ENCODE data around the gene RPL19.
"Not testable (repeated sequence)": the region's sequence is repeated elsewhere in the genome, so short reads cannot be mapped to it uniquely, and the experiment has no call there.

Gene RPL19

DNA sequence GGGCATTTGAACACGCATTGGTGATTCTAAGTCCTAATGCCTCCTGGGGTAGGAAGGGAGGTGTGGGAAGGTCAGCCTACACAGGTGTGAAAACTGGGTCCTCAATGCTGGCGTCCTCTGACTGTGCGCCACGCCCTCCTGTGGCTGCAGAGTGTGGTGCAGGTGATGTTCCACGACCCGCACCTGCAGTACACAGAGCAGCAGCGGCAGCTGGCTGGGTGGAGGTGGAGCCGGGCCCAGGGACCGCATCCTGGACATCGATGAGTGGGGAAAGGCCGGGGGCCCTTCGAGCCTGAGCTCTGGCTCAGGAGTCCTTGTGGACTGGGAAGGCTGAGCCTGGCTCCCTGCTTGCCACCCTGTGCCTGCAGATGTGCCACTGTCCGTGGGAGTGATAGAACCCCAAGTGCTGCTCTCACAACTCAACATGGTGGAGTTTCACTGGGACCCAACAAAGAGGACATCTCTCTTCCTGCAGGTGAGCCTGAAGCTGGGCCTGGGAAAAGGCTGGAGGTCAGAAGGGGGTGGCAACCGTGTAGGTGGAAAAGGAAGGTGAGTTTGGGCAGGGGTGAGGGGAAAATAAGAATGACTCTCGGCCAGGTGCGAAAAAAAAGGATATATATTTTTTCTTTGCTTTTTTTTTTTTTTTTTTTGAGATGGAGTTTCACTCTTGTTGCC, 39.7 kb downstream of the RPL19 start:
- H3K36me3 ChIP-seq (ENCODE audit: control insufficient read depth in 5 of 5, insufficient read depth in 5 of 5, low read length in 5 of 5) = no peaks in the 10 kb centered on the region

DNA sequence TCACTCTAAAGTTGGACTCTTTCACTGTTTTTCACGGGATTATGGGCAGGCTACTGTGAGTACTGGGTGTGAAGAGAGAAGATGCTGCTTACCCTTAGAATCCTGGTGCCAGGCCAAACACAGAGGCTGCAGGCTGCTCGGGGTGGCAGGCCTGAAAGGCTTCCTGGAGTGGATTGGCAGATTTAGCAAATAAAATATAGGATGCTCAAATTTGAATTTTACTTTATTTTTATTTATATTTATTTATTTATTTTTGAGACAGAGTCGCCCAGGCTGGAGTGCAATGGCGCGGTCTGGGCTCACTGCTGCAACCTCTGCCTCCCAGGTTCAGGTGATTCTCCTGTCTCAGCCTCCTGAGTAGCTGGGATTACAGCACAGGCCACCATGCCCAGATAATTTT, 40.5 kb downstream of the RPL19 start:
- H3K4me1 ChIP-seq (ENCODE audit: control insufficient read depth in 5 of 5, insufficient read depth in 5 of 5, low read length in 5 of 5) = peaks cover 3 to 52% (median 36%) of the 10 kb centered on the region in 5 donors
- no peak overlapping the region for H3K4me3 ChIP-seq (ENCODE audit: low read depth in 1 of 5, low read length in 5 of 5)
- no peak overlapping the region for H3K27ac ChIP-seq (ENCODE audit: low read depth, low read length)
- H3K36me3 ChIP-seq (ENCODE audit: control insufficient read depth in 5 of 5, insufficient read depth in 5 of 5, low read length in 5 of 5) = no peaks in the 10 kb centered on the region
- peaks cover 0 to 10% (median 3%) of the 10 kb centered on the region in 5 donors for H3K27me3 ChIP-seq (ENCODE audit: control insufficient read depth in 5 of 5, insufficient read depth in 4 of 5, low read length in 5 of 5)
- H3K9ac ChIP-seq (ENCODE audit: low read length in 5 of 5) = no peak overlapping the region
- H3K9me3 ChIP-seq (ENCODE audit: control insufficient read depth in 5 of 5, low read length in 5 of 5) = no peaks in the 10 kb centered on the region

More for the DNA sequence above, 39.7 kb downstream of the RPL19 start:
- Histone ChIP-seq H3K9ac (ENCODE audit: low read length in 5 of 5) (peak overlapping the region in 1 of 5 donors; percentile 23), H3K4me1 (ENCODE audit: control insufficient read depth in 5 of 5, insufficient read depth in 5 of 5, low read length in 5 of 5) (peaks cover 3 to 46% (median 28%) of the 10 kb centered on the region in 5 donors), H3K9me3 (ENCODE audit: control insufficient read depth in 5 of 5, low read length in 5 of 5) (no peaks in the 10 kb centered on the region), H3K4me3 (ENCODE audit: low read depth in 1 of 5, low read length in 5 of 5) (no peak overlapping the region), H3K27me3 (ENCODE audit: control insufficient read depth in 5 of 5, insufficient read depth in 4 of 5, low read length in 5 of 5) (peaks cover 0 to 11% (median 3%) of the 10 kb centered on the region in 5 donors), H3K27ac (ENCODE audit: low read depth, low read length) (no peak overlapping the region)

DNA sequence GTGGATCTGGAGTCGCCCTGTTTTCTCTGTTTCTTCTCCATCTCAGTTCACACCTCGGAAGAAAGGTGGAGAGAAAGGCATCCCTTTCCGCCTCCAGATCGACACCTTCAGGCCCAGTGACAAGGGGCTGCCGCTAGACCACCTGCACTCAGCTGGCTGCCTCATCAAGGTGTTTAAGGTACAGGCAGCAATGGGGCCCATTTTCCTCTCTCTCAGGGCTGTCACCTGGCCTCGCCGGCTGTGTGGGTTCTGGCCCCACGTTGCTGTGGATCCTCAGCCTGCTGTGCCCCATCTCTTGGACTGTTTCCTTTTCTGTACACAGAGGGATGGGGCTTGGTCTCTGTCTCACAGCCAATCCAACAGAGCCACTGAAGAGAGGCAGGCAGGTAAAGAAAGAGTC, 43.1 kb downstream of the RPL19 start:
- Histone ChIP-seq H3K4me3 (ENCODE audit: low read depth in 1 of 5, low read length in 5 of 5) (no peak overlapping the region), H3K36me3 (ENCODE audit: control insufficient read depth in 5 of 5, insufficient read depth in 5 of 5, low read length in 5 of 5) (no peaks in the 10 kb centered on the region), H3K4me1 (ENCODE audit: control insufficient read depth in 5 of 5, insufficient read depth in 5 of 5, low read length in 5 of 5) (peaks cover 3 to 35% (median 26%) of the 10 kb centered on the region in 5 donors), H3K27me3 (ENCODE audit: control insufficient read depth in 5 of 5, insufficient read depth in 4 of 5, low read length in 5 of 5) (peaks cover 0 to 9% (median 0%) of the 10 kb centered on the region in 5 donors), H3K9ac (ENCODE audit: low read length in 5 of 5) (no peak overlapping the region), H3K9me3 (ENCODE audit: control insufficient read depth in 5 of 5, low read length in 5 of 5) (no peaks in the 10 kb centered on the region), H3K27ac (ENCODE audit: low read depth, low read length) (no peak overlapping the region)

DNA sequence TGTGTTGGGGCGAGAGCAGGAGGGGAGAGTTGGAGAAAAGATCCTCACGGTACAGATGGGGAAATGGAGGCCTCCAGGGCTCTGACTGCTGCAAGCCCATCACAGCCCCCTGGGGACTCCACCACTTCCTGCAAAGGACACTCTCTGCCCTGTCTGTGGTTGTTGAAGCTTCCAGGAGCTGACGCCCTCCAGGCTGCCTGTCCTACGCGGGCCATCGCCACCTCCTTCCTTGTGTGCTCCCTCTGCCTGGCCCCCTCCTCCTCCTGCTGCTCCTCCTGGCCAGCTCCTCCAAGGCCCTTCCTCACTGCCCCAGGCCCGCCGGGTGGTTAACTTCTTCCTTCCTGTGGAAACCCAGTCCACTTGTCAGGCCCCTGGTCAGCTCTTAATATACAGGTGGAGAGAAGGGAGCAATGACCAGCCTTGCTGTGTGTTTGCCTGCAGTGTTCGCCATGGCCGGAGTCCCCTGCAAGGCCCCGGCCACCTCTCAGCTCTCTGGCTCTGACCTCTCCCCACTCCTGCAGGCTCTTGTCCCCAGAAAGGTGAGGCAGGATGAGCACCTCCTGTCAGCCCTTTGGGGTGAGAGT, 44.0 kb downstream of the RPL19 start:
- no peaks in the 10 kb centered on the region for H3K36me3 ChIP-seq (ENCODE audit: control insufficient read depth in 5 of 5, insufficient read depth in 5 of 5, low read length in 5 of 5)
- H3K4me1 ChIP-seq (ENCODE audit: control insufficient read depth in 5 of 5, insufficient read depth in 5 of 5, low read length in 5 of 5) = peaks cover 6 to 35% (median 24%) of the 10 kb centered on the region in 5 donors
- H3K27me3 ChIP-seq (ENCODE audit: control insufficient read depth in 5 of 5, insufficient read depth in 4 of 5, low read length in 5 of 5) = peaks cover 0 to 9% (median 0%) of the 10 kb centered on the region in 5 donors
- no peak overlapping the region for H3K4me3 ChIP-seq (ENCODE audit: low read depth in 1 of 5, low read length in 5 of 5)
- no peaks in the 10 kb centered on the region for H3K9me3 ChIP-seq (ENCODE audit: control insufficient read depth in 5 of 5, low read length in 5 of 5)
- no peak overlapping the region for H3K27ac ChIP-seq (ENCODE audit: low read depth, low read length)
- H3K9ac ChIP-seq (ENCODE audit: low read length in 5 of 5) = no peak overlapping the region

DNA sequence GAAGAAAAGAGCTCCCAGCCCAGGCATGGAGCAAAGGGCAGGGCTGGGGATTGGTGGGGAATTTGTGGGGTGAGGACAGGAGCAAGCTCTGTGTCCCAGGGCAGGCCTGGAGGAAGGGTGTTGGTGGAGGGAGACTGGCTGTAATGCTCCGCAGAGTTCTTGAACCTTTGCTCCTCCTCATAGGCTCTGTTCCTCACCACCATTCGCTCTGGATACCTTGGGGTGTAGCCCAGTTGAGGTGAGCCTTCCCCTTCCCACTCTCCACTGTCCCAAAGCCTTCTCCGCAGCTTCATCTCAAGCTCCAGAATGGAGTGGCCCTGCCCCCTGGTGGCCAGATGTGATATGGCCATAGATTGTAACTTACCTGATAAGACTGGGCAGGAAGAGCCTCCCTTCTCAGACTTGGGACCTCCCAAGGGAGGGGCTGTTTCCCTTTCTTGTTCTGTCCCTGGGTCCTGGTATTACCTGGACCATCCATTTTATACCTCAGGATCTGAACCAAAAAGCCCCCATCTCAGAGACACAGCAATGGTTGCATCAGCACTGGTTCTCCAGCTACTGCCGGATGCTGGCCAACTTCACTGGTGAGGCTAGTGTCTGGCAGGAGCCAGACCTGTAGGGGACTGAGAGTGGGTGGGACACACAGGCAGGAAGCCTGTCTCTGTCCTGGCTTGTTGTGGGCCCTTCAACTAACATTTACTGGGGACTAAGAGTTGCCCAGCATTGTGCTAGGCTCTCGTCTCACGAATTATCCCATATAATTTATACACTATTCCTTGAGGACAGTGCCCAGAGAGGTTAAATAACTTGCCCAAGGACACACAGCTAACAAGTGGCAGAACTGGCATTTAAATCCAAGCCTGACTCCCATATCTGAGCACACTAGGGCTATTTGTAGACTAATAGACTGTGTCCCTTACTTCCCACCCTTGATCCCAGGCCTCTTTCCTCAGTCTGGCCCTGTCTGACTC, 44.8 kb downstream of the RPL19 start:
- peaks cover 0 to 3% (median 0%) of the 10 kb centered on the region in 5 donors for H3K27me3 ChIP-seq (ENCODE audit: control insufficient read depth in 5 of 5, insufficient read depth in 4 of 5, low read length in 5 of 5)
- peak overlapping the region; percentile 40 for H3K27ac ChIP-seq (ENCODE audit: low read depth, low read length)
- no peaks in the 10 kb centered on the region for H3K36me3 ChIP-seq (ENCODE audit: control insufficient read depth in 5 of 5, insufficient read depth in 5 of 5, low read length in 5 of 5)
- H3K9ac ChIP-seq (ENCODE audit: low read length in 5 of 5) = no peak overlapping the region
- H3K4me1 ChIP-seq (ENCODE audit: control insufficient read depth in 5 of 5, insufficient read depth in 5 of 5, low read length in 5 of 5) = peaks cover 6 to 43% (median 26%) of the 10 kb centered on the region in 5 donors
- no peaks in the 10 kb centered on the region for H3K9me3 ChIP-seq (ENCODE audit: control insufficient read depth in 5 of 5, low read length in 5 of 5)
- no peak overlapping the region for H3K4me3 ChIP-seq (ENCODE audit: low read depth in 1 of 5, low read length in 5 of 5)

DNA sequence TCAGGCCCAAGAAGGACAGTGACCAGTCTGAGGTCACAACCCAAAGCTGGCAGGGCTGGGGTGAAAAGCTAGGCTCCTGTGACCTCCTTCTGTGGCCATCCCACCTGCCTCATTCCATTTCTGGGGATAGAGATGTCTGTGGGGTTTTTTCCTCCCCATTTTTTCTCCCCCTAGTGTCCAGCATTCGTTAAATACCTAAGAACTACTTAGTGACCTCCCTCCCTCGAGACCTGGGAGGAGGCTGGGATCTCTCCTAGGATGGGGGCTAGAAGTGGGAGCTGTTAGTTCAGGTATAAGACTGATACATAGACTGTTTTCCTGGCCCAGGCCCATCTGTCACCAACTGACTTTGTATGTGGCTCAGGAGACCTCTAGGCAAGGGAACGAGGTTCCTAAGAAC, 46.2 kb downstream of the RPL19 start:
- Histone ChIP-seq H3K4me1 (ENCODE audit: control insufficient read depth in 5 of 5, insufficient read depth in 5 of 5, low read length in 5 of 5) (peaks cover 6 to 45% (median 26%) of the 10 kb centered on the region in 5 donors), H3K36me3 (ENCODE audit: control insufficient read depth in 5 of 5, insufficient read depth in 5 of 5, low read length in 5 of 5) (no peaks in the 10 kb centered on the region), H3K27ac (ENCODE audit: low read depth, low read length) (no peak overlapping the region), H3K9ac (ENCODE audit: low read length in 5 of 5) (no peak overlapping the region), H3K4me3 (ENCODE audit: low read depth in 1 of 5, low read length in 5 of 5) (no peak overlapping the region), H3K9me3 (ENCODE audit: control insufficient read depth in 5 of 5, low read length in 5 of 5) (no peaks in the 10 kb centered on the region), H3K27me3 (ENCODE audit: control insufficient read depth in 5 of 5, insufficient read depth in 4 of 5, low read length in 5 of 5) (peaks cover 0 to 3% (median 0%) of the 10 kb centered on the region in 5 donors)

DNA sequence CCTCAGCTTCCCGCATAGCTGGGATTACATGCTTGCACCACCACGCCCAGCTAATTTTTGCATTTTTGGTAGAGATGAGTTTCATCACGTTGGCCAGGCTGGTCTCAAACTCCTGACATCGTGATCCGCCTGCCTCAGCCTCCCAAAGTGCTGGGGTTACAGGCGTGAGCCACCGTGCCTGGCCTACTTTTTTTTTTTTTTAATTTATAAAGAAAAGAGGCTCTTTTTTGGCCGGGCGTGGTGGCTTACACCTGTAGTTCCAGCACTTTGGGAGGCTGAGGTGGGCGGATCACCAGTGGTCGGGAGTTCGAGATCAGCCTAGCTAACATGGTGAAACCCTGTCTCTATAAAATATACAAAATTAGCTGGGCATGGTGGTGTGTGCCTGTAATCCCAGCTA, 50.0 kb downstream of the RPL19 start:
- H3K4me3 ChIP-seq (ENCODE audit: low read depth in 1 of 5, low read length in 5 of 5); H3K27me3 ChIP-seq (ENCODE audit: control insufficient read depth in 5 of 5, insufficient read depth in 4 of 5, low read length in 5 of 5); H3K9me3 ChIP-seq (ENCODE audit: control insufficient read depth in 5 of 5, low read length in 5 of 5); H3K9ac ChIP-seq (ENCODE audit: low read length in 5 of 5): not testable (repeated sequence)
- peaks cover 3 to 39% (median 14%) of the 10 kb centered on the region in 5 donors for H3K4me1 ChIP-seq (ENCODE audit: control insufficient read depth in 5 of 5, insufficient read depth in 5 of 5, low read length in 5 of 5)
- peaks cover 5 to 25% (median 13%) of the 10 kb centered on the region in 5 donors for H3K36me3 ChIP-seq (ENCODE audit: control insufficient read depth in 5 of 5, insufficient read depth in 5 of 5, low read length in 5 of 5)
- H3K27ac ChIP-seq (ENCODE audit: low read depth, low read length) = peak overlapping the region; percentile 50

DNA sequence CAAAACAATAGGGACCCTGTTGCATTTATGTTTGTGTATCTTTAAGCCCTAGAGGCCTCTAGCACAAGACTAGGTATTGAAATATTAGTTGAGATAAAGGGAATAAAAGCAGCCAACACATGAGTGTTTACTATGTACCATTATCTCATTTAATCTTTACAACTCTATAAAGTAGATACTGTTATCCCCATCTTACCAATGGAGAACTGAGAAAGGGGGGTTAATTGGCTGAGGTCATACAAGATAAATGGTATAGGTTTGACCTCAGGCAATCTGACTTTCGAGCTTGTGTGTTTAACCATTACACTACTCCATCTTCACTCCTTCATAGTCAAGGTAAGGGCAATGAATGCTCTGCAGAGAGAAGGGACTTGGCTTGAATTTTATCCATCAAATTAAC, 51.9 kb downstream of the RPL19 start:
- H3K27ac ChIP-seq (ENCODE audit: low read depth, low read length) = no peak overlapping the region
- no peak overlapping the region for H3K9ac ChIP-seq (ENCODE audit: low read length in 5 of 5)
- peaks cover 5 to 25% (median 13%) of the 10 kb centered on the region in 5 donors for H3K36me3 ChIP-seq (ENCODE audit: control insufficient read depth in 5 of 5, insufficient read depth in 5 of 5, low read length in 5 of 5)
- no peak overlapping the region for H3K4me3 ChIP-seq (ENCODE audit: low read depth in 1 of 5, low read length in 5 of 5)
- no peaks in the 10 kb centered on the region for H3K9me3 ChIP-seq (ENCODE audit: control insufficient read depth in 5 of 5, low read length in 5 of 5)
- H3K4me1 ChIP-seq (ENCODE audit: control insufficient read depth in 5 of 5, insufficient read depth in 5 of 5, low read length in 5 of 5) = peaks cover 3 to 46% (median 18%) of the 10 kb centered on the region in 5 donors
- no peaks in the 10 kb centered on the region for H3K27me3 ChIP-seq (ENCODE audit: control insufficient read depth in 5 of 5, insufficient read depth in 4 of 5, low read length in 5 of 5)

DNA sequence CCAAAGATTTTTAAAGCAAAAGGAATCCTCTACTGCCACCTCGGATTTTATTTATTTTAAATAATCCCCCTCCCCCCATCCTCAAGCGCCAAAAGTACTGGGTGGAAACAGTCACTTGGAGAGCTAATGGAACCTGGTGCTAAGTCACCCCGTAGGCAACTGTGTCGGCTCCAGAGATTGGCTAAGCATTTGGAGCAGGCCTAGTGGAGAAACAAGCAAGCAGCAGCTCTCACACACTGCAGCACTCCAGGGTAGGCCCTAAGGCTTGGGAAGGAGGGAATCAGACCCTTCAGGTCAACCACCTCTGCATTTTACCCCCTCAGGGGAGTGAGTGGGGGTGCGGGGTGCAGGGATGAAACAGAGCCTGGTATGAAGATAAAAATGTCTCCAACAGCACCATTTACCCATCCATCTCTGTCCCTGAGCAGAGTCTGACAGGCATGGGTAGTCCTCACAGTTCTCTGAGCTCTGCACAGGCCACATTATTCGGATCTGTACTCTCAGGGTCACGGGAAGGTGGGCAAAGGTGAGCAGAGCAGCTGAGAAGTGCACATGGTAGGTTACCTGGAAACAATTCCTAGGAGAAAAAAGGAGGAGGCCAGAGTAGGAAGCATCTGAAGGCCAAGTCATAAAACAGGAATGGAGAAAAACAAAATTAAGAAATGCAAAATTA, 52.8 kb downstream of the RPL19 start:
- Histone ChIP-seq H3K36me3 (ENCODE audit: control insufficient read depth in 5 of 5, insufficient read depth in 5 of 5, low read length in 5 of 5) (peaks cover 9 to 31% (median 17%) of the 10 kb centered on the region in 5 donors), H3K27me3 (ENCODE audit: control insufficient read depth in 5 of 5, insufficient read depth in 4 of 5, low read length in 5 of 5) (no peaks in the 10 kb centered on the region), H3K4me1 (ENCODE audit: control insufficient read depth in 5 of 5, insufficient read depth in 5 of 5, low read length in 5 of 5) (peaks cover 3 to 55% (median 24%) of the 10 kb centered on the region in 5 donors), H3K9ac (ENCODE audit: low read length in 5 of 5) (no peak overlapping the region), H3K4me3 (ENCODE audit: low read depth in 1 of 5, low read length in 5 of 5) (no peak overlapping the region), H3K9me3 (ENCODE audit: control insufficient read depth in 5 of 5, low read length in 5 of 5) (no peaks in the 10 kb centered on the region), H3K27ac (ENCODE audit: low read depth, low read length) (peak overlapping the region; percentile 23)

Measured in subcutaneous abdominal adipose tissue (tissue), 5 donors.